GM23338 (cell line): Measurements from ENCODE around the gene IGF1R. TPM values are rescaled to one million over a fixed set of nuclear protein-coding genes. Genes with fewer than 3 reads are reported as not detected.

Experiments
- ATAC-seq: fragments of 200-7000 bp; cut with Tn5 transposase; 3 replicates; pipeline ENCODE4 v1.9.1; 2020
- DNase-seq: peaks from one replicate; pipeline ENCODE4 v3.0.0-alpha.2; 2015; ENCODE audit warnings: low spot score
- H2AFZ ChIP-seq: fragments of 200-600 bp; sonication (generic); 2 replicates; pipeline ENCODE4 v1.8.0; 2016; ENCODE audit warnings: antibody characterized with exemption, mild to moderate bottlenecking, moderate library complexity
- H3F3A ChIP-seq: fragments of 200-600 bp; sonication (generic); replicated peaks from 2 replicates; pipeline ENCODE4 v1.8.0; 2017; ENCODE audit warnings: antibody characterized with exemption, mixed run types, low read depth
- H3K27ac ChIP-seq: fragments of 200-600 bp; sonication (generic); 2 replicates; pipeline ENCODE4 v1.6.1; 2016; ENCODE audit warnings: low read depth
- H3K27me3 ChIP-seq: fragments of 200-600 bp; sonication (generic); 2 replicates; pipeline ENCODE4 v1.8.0; 2016; ENCODE audit warnings: mild to moderate bottlenecking, mixed run types, moderate library complexity; ENCODE audit not compliant: insufficient read depth
- H3K36me3 ChIP-seq: fragments of 200-600 bp; sonication (generic); 2 replicates; pipeline ENCODE4 v1.8.0; 2016; ENCODE audit warnings: mild to moderate bottlenecking; ENCODE audit not compliant: insufficient read depth
- H3K4me1 ChIP-seq: fragments of 200-600 bp; sonication (generic); 2 replicates; pipeline ENCODE4 v1.8.0; 2016; ENCODE audit warnings: mild to moderate bottlenecking, moderate library complexity; ENCODE audit not compliant: insufficient read depth
- H3K4me2 ChIP-seq: fragments of 200-600 bp; sonication (generic); 2 replicates; pipeline ENCODE4 v1.7.1; 2017; ENCODE audit warnings: mixed run types
- H3K4me3 ChIP-seq: fragments of 200-600 bp; sonication (generic); 2 replicates; pipeline ENCODE4 v1.6.1; 2016; ENCODE audit warnings: mixed run types
- H3K79me2 ChIP-seq: fragments of 200-600 bp; sonication (generic); replicated peaks from 2 replicates; pipeline ENCODE4 v1.8.0; 2017; ENCODE audit warnings: mild to moderate bottlenecking; ENCODE audit not compliant: insufficient read depth
- H3K9me2 ChIP-seq: fragments of 200-600 bp; sonication (generic); 2 replicates; pipeline ENCODE4 v1.8.0; 2017; ENCODE audit not compliant: insufficient read depth
- H4K20me1 ChIP-seq: fragments of 200-600 bp; sonication (generic); replicated peaks from 2 replicates; pipeline ENCODE4 v1.8.0; 2017; ENCODE audit warnings: mild to moderate bottlenecking; ENCODE audit not compliant: insufficient read depth
- H3K27ac Mint-ChIP-seq: 2 replicates; pipeline ENCODE4 v1.8.0; 2020; ENCODE audit warnings: inconsistent platforms, mild to moderate bottlenecking, moderate library complexity, mixed read lengths
- H3K27me3 Mint-ChIP-seq: 3 replicates; pipeline ENCODE4 v1.8.0; 2022; ENCODE audit warnings: low read depth, mild to moderate bottlenecking, moderate library complexity, mixed read lengths, inconsistent platforms; ENCODE audit not compliant: insufficient read depth, poor library complexity
- H3K36me3 Mint-ChIP-seq: 3 replicates; pipeline ENCODE4 v1.8.0; 2021; ENCODE audit warnings: low read depth, mild to moderate bottlenecking, inconsistent platforms, moderate library complexity, mixed read lengths
- H3K4me1 Mint-ChIP-seq: 3 replicates; pipeline ENCODE4 v1.8.0; 2020; ENCODE audit warnings: mild to moderate bottlenecking, inconsistent platforms, mixed read lengths
- H3K4me3 Mint-ChIP-seq: 3 replicates; pipeline ENCODE4 v1.8.0; 2021; ENCODE audit warnings: moderate library complexity, mild to moderate bottlenecking, inconsistent platforms, mixed read lengths
- H3K9me3 Mint-ChIP-seq: 3 replicates; pipeline ENCODE4 v1.8.0; 2020; ENCODE audit warnings: moderate library complexity, mild to moderate bottlenecking, inconsistent platforms, mixed read lengths
- CREB1 ChIP-seq: fragments of 250-450 bp; sonication (Bioruptor Pico); IDR thresholded peaks from 2 replicates; pipeline ENCODE4 v1.5.0; 2020; ENCODE audit warnings: low read depth, mild to moderate bottlenecking, moderate library complexity
- EZH2 ChIP-seq: fragments of 200-600 bp; sonication (generic); IDR thresholded peaks from one replicate; pipeline ENCODE4 v1.8.0; 2017; ENCODE audit warnings: antibody characterized with exemption, mild to moderate bottlenecking, low read depth; ENCODE audit not compliant: unreplicated experiment
- EZH2phosphoT487 ChIP-seq: fragments of 200-600 bp; sonication (generic); IDR thresholded peaks from one replicate; pipeline ENCODE4 v1.8.1; 2018; ENCODE audit warnings: antibody characterized with exemption; ENCODE audit not compliant: unreplicated experiment
- JUNB ChIP-seq: IDR thresholded peaks from one replicate; pipeline ENCODE4 v1.6.1; 2016; ENCODE audit warnings: antibody characterized with exemption; ENCODE audit not compliant: unreplicated experiment
- NANOG ChIP-seq: IDR thresholded peaks from 2 replicates; pipeline ENCODE4 v1.6.1; 2016; ENCODE audit warnings: antibody characterized with exemption, borderline replicate concordance
- POLR2AphosphoS5 ChIP-seq: IDR thresholded peaks from 2 replicates; pipeline ENCODE4 v1.6.1; 2016; ENCODE audit warnings: antibody characterized with exemption, low read depth
- STAT1 ChIP-seq: IDR thresholded peaks from one replicate; pipeline ENCODE4 v1.6.1; 2016; ENCODE audit warnings: antibody characterized with exemption; ENCODE audit not compliant: unreplicated experiment
- ZNF114 ChIP-seq: fragments of 250-450 bp; sonication (Bioruptor Pico); IDR thresholded peaks from 2 replicates; pipeline ENCODE4 v1.5.0; 2020; ENCODE audit warnings: mild to moderate bottlenecking, moderate library complexity
- ZNF331 ChIP-seq: fragments of 250-450 bp; sonication (Bioruptor Pico); IDR thresholded peaks from 2 replicates; pipeline ENCODE4 v1.5.0; 2020; ENCODE audit warnings: low read depth, mild to moderate bottlenecking, moderate library complexity
- polyA plus RNA-seq: library from polyadenylated mRNA; unstranded; fragments of >200 nt; fragmentation: Nextera tagmentation; extraction: Ambion mirVana; gene quantifications from 2 replicates; pipeline ENCODE4 v1.2.1, GENCODE V29; 2016
- total RNA-seq: library from RNA; depleted of rRNA; stranded (reverse); fragments of >200 nt; shearing (Covaris generic); gene quantifications from 2 replicates; pipeline ENCODE4 v1.2.3, GENCODE V29; 2014
- TF ChIP-seq, protein P1 (sequence below): IDR thresholded peaks from 2 replicates; pipeline ENCODE4 v1.6.1; 2016; ENCODE audit warnings: antibody characterized with exemption
- TF ChIP-seq, protein P2 (sequence below): IDR thresholded peaks from one replicate; pipeline ENCODE4 v1.6.1; 2018; ENCODE audit warnings: antibody characterized with exemption; ENCODE audit not compliant: unreplicated experiment
- TF ChIP-seq, protein P3 (sequence below), 2 experiments: fragments of 200-600 bp in 1 of 2; sonication (generic) in 1 of 2; conservative IDR thresholded peaks; 2 replicates each; pipeline versions ENCODE4 v1.5.1 to v1.6.1; 2016 to 2017; ENCODE audit warnings: antibody characterized with exemption in 2 of 2, low read depth in 2 of 2, mild to moderate bottlenecking in 2 of 2, moderate library complexity in 1 of 2

The IGF1R gene
- total and polyA plus RNA-seq, 2 experiments from 2014 or later, result 20.4 to 92.2 TPM

DNA sequence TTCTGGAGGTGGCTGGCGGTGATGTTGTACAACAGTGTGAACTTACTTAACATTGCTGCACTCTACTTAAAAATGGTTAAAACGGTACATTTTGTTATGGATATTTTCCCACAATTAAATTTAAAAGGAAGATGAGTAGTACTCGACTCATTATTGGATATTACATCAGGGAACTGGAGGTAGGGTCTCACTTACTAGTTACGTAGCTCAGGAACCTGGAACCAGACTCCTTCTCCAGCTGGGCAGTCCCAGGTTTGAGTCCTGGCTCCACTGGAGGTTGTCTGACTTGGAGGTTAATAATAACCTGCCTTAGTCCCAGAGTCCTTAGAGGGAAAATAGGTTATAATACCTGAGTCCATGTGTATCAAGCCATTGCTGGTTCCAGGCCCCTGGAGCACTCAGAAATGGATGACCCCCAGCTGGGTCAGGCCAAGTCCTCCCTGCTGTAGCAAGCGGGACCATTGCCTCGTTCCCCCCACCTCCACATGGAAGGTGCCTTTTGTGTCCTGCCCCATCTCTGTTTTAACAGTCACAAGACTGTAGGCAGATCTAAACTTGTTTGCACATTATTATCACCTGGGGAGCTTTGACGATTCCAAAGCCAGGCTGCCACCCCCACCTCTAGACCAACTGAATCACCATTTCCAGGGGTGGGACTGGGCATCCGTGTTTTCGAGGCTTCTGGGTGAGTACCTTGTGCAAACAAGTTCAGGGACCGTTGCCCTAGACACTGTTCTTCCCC, 126.6 kb downstream of the IGF1R start:
- Histone ChIP-seq H3K9me2 (no peaks in the 10 kb centered on the region), H3K27me3 (no peaks in the 10 kb centered on the region), H4K20me1 (peaks cover 51% of the 10 kb centered on the region; the same call in 1 of the 2 replicates), H3K27ac (no peak overlapping the region), H3K79me2 (peaks cover 96% of the 10 kb centered on the region), H3K4me2 (no peak overlapping the region), H3K4me1 (peaks cover 83% of the 10 kb centered on the region), H3F3A (peaks cover 3% of the 10 kb centered on the region; the same call in 1 of the 2 replicates), H3K36me3 (no peaks in the 10 kb centered on the region), H2AFZ (no peak overlapping the region), H3K4me3 (no peak overlapping the region)
- ATAC-seq (no peak), DNase-seq (no peak)
- TF ChIP-seq NANOG (no peak), CREB1 (CRISPR knock-in tag) (no peak), EZH2 (no peak), JUNB (no peak), EZH2phosphoT487 (no peak)
- peaks cover 15% of the 10 kb centered on the region for H3K27me3 Mint-ChIP-seq
- H3K27ac Mint-ChIP-seq, result no peak overlapping the region
- H3K4me1 Mint-ChIP-seq, result peaks cover 84% of the 10 kb centered on the region
- no peak overlapping the region for H3K4me3 Mint-ChIP-seq
- H3K36me3 Mint-ChIP-seq, result no peaks in the 10 kb centered on the region
- H3K9me3 Mint-ChIP-seq, result no peaks in the 10 kb centered on the region

DNA sequence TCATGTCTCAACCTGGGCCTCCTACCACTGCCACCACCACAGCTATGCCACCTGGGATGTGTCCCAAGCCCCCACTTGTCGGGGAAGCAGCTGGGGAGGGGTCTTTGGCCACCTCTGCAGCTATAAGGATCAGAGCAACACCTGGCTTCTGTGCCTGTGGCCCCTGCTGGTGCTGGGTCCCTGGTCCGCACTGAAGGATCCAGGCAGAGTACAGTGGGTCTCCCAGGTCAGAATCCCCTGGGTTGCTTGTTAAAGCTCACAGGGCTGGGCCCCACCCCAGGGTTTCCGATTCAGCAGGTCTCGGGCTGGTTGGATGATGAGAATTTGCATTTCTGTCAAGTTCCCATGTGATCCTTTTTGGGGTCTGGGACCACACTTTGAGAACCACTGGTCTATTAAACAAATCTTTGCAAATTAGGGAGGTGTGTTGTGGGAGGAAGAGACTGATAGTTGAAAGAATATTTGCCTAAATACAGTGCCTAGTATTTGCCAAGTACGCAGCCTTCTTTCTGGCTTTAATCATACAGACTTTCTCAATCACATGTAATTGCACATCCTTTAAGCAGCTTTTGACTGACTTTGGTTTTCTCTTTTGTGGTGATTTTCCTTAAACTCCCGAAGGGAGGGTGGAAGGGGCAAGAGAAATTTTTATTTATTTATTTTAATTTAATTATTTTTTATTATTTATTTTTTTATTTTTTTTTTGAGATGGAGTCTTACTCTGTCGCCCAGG, 127.3 kb downstream of the IGF1R start:
- Mint-ChIP-seq H3K4me1 (peaks cover 78% of the 10 kb centered on the region), H3K4me3 (no peak overlapping the region)
- ATAC-seq, result no peak
- TF ChIP-seq ZNF331 (CRISPR knock-in tag) (no peak), STAT1 (no peak), ZNF114 (no peak), POLR2AphosphoS5 (no peak), CREB1 (CRISPR knock-in tag) (no peak), EZH2phosphoT487 (no peak), EZH2 (no peak)
- TF ChIP-seq, protein P1, sequence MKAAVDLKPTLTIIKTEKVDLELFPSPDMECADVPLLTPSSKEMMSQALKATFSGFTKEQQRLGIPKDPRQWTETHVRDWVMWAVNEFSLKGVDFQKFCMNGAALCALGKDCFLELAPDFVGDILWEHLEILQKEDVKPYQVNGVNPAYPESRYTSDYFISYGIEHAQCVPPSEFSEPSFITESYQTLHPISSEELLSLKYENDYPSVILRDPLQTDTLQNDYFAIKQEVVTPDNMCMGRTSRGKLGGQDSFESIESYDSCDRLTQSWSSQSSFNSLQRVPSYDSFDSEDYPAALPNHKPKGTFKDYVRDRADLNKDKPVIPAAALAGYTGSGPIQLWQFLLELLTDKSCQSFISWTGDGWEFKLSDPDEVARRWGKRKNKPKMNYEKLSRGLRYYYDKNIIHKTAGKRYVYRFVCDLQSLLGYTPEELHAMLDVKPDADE, result no peak
- TF ChIP-seq, protein P2, sequence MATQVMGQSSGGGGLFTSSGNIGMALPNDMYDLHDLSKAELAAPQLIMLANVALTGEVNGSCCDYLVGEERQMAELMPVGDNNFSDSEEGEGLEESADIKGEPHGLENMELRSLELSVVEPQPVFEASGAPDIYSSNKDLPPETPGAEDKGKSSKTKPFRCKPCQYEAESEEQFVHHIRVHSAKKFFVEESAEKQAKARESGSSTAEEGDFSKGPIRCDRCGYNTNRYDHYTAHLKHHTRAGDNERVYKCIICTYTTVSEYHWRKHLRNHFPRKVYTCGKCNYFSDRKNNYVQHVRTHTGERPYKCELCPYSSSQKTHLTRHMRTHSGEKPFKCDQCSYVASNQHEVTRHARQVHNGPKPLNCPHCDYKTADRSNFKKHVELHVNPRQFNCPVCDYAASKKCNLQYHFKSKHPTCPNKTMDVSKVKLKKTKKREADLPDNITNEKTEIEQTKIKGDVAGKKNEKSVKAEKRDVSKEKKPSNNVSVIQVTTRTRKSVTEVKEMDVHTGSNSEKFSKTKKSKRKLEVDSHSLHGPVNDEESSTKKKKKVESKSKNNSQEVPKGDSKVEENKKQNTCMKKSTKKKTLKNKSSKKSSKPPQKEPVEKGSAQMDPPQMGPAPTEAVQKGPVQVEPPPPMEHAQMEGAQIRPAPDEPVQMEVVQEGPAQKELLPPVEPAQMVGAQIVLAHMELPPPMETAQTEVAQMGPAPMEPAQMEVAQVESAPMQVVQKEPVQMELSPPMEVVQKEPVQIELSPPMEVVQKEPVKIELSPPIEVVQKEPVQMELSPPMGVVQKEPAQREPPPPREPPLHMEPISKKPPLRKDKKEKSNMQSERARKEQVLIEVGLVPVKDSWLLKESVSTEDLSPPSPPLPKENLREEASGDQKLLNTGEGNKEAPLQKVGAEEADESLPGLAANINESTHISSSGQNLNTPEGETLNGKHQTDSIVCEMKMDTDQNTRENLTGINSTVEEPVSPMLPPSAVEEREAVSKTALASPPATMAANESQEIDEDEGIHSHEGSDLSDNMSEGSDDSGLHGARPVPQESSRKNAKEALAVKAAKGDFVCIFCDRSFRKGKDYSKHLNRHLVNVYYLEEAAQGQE, result no peak
- TF ChIP-seq, protein P3, sequence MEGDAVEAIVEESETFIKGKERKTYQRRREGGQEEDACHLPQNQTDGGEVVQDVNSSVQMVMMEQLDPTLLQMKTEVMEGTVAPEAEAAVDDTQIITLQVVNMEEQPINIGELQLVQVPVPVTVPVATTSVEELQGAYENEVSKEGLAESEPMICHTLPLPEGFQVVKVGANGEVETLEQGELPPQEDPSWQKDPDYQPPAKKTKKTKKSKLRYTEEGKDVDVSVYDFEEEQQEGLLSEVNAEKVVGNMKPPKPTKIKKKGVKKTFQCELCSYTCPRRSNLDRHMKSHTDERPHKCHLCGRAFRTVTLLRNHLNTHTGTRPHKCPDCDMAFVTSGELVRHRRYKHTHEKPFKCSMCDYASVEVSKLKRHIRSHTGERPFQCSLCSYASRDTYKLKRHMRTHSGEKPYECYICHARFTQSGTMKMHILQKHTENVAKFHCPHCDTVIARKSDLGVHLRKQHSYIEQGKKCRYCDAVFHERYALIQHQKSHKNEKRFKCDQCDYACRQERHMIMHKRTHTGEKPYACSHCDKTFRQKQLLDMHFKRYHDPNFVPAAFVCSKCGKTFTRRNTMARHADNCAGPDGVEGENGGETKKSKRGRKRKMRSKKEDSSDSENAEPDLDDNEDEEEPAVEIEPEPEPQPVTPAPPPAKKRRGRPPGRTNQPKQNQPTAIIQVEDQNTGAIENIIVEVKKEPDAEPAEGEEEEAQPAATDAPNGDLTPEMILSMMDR (conservative IDR thresholded peaks at IDR 0.05; ENCODE audit: low read depth in 2 of 2), result no peak

More for the DNA sequence above, 127.3 kb downstream of the IGF1R start:
- Histone ChIP-seq H3K27me3 (no peaks in the 10 kb centered on the region), H3K9me2 (no peaks in the 10 kb centered on the region), H3K79me2 (peaks cover 96% of the 10 kb centered on the region), H3K4me1 (peaks cover 76% of the 10 kb centered on the region), H3K36me3 (no peaks in the 10 kb centered on the region), H3K4me3 (no peak overlapping the region), H2AFZ (no peak overlapping the region), H3F3A (peaks cover 3% of the 10 kb centered on the region; the same call in 1 of the 2 replicates), H3K4me2 (no peak overlapping the region), H3K27ac (no peak overlapping the region), H4K20me1 (peaks cover 50% of the 10 kb centered on the region)
- Mint-ChIP-seq H3K36me3 (no peaks in the 10 kb centered on the region), H3K27ac (no peak overlapping the region), H3K9me3 (no peaks in the 10 kb centered on the region), H3K27me3 (peaks cover 15% of the 10 kb centered on the region)
- no peak for DNase-seq
